ENCODE measurements around the gene STON2.
"Not testable (repeated sequence)": the region's sequence is repeated elsewhere in the genome, so short reads cannot be mapped to it uniquely, and the experiment has no call there.

The STON2 gene

DNA sequence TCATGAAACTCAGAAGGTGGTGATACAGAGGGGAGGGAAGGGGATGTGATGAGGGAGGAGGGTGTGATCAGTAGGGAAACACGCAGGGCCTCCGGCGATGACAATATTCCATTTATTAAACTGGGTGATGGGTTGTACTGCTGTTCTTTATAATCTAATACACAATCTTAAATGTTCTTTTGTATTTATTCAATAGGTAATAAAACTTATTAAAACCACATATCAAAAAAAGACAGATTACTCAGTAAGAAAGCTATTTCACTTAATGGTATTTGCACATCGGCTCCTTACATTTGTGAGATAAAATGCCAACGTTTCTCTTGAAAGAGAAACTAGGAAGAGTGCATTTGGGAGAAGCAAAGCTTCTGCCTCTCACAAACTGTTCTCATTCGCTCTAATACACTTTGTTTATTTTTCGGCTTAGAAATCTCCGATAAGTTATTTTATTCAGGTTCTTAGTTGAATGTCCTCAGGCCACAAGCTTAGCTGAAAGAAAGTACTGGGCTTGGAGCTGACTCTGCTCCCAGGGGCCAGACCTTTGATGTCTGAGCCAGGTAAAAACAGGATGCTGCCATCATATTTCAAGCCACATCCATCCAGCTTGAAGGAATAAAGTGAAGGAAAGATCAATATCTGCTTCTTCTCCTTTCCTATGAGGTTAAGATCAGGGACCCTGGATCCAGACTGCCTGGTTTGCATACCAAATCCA, 17.5 kb downstream of the STON2 start:
- DNase-seq = no peak

DNA sequence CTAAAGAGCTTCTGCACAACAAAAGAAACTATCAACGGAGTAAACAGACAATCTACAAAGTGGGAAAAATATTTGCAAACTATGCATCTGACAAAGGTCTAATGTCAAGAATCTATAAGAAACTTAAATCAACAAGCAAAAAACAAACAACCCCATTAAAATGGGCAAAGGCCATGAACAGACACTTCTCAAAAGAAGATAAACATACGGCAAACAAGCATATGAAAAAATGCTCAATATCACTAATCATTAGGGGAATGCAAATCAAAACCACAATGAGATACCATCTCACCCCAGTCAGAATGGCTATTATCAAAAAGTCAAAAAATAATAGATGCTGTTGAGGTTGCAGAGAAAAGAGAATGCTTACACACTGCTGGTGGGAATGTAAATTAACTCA, 20.1 kb downstream of the STON2 start:
- DNase-seq = not testable (repeated sequence)

DNA sequence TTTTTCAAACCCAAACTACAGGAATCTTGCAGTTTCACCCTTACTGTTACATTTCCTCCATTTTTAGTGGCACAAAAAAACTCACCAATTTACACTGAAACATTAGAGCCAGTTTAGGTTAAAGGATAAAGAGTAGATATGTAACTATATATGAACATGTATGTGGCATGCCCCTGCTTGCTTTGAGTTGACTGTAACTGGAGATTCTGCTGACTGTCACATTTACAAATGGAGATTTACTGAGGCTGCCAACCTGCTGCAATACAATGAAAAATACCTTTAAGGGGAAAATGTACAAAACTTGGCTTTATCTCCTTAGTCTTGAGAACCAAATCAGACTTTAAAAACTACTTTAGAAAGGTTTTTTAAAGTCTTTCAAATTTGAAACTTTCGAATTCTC, 28.3 kb downstream of the STON2 start:
- no peak for DNase-seq

DNA sequence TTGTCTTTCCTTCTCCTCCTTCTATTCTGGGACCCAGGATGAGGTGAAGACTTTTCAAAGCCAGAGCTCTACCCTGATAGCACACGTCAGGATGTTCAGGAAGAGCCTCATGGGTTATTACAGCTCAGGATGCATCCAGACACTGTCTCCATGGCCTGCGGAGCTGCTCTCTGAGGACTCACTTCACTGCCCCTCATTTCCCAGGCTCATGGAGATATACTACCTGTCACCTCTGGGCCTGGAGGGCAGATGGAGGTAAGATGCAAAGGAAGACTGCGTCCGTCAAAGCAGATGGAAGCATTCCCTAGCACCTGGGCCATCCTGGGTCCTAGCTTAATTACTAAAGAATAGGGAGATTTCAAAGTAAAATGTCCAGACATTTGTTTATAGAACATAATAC, 32.6 kb downstream of the STON2 start:
- DNase-seq = no peak

DNA sequence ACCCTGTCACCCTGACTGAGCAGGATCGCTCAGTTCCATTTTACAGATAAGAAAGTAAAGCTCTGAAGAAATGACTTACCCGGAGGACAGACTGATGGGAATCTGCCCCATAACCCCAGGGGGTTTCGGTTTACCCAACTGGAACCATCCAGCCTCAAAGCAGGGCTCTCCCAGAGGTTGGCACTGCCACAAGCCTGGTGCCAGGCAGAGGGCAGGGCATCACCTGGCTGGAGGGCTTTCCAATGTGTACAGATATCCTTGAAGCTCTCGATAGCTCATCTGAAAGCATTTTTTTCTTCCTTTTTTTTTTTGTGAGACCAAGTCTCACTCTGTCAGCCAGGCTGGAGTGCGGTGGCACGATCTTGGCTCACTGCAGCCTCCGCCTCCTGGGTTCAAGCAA, 33.2 kb downstream of the STON2 start:
- DNase-seq = no peak

DNA sequence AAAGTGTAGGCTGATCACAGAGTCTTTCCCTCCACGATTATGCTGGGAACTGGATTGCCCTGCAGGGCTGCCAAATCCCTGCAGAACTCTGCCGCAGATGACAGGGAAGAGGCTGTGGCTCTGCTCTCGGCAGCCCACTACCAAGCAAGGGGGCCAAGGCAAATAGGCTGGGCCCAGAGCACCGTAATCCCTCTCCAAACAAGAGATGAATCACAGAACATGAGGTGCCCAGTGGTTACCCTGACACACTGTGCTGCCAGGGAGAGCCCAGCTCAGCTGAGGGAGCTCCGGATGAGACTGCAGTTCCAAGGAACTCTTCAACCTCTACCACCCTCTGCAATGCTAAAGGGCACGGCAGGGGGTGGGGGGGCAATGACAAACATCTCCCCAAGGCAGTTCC, 33.9 kb downstream of the STON2 start:
- DNase-seq = peak; percentile 2

DNA sequence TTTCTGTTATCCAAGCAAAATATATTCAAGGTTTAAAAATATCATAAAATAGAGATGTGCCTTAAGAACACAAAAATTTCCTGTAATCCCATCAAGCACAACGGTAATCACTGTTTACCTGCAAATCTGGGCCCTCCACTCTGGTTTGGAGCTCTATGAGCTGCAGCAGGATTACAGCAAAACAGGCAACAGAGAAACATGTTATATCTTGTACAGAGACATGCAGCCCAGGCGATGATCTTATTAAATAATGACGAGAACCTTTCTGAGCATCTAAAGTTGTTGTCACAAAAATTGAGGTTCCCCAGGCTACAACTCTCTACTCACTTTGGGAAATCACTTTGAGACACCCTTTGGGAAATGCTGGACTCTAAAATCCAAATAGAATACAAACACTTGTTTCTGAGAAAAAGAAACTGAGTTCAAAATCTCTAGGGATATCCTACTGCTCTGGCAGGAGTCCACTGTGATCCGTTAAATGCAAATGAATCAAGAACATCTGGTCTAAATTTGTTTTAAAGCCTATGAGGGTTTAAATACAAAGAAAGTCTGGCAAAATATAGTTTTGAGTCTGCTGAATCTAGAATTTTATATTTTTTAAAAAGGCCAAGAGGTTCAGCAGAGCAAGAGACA, 36.3 kb downstream of the STON2 start:
- no peak for DNase-seq

DNA sequence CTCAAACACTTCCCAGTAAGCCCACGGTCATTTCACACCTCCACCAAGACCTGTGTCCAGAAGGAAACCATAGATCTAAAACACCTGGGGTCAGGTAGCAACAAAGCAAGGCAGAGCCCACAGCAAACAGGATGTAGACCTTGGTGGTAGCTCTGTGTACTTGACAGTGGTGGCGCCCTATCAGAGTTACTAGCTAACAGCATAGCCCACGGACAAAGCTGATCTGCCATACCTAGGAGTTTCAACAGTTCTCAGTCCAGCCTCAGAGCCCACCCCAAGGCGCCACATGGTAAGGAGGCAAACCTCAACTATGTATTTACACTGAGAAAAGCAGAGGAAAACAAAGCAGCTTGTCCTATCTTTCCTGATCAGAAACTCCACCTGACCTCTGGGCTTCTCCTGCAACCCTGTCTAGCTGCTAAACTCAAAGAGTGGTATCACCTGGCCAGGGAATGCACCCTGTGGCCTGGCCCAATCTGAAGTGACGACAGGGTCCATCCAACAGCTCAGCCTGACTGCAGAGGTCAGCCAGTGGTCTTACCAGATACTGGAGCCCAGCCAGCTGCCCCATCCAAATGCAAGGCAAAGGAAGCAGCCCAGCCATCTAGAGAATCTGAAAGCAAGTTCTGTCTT, 46.3 kb downstream of the STON2 start:
- no peak for DNase-seq

DNA sequence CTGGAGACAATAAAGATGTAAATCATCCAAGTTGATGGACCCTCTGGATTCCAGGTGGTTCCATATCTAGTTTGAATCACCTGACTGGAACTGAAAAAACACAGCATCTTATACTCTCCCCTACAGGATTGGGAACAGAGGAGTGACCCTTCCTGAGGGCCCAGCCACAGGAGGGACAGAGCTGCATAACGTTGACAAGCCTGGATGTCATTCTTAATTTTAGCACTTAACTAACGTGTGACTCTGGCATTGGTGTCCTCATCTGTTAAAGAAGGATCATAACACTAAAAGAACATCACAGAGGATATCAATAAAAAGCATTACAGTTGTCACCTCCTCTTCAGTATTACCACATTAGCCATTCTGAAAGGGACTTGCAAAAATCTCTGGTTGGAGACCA, 47.7 kb downstream of the STON2 start:
- DNase-seq = no peak

DNA sequence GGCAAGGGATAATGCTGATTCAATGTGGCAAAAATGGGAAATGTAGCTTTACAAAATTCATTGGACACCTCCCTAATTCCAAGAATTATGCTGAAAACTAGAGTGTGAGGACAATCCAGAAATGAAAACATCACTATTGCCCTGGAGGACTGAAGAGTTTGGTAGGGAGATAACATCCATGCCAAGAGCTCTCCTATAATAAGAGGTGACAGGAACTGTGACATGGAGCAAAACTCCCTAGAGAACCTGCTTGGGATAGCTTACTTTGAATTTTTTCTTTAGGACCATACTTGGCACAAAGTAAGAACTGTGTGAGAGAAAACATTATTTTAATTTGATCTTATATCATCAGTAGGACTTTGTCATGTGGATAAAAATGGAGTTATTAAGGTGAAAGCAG, 48.9 kb downstream of the STON2 start:
- no peak for DNase-seq

DNA sequence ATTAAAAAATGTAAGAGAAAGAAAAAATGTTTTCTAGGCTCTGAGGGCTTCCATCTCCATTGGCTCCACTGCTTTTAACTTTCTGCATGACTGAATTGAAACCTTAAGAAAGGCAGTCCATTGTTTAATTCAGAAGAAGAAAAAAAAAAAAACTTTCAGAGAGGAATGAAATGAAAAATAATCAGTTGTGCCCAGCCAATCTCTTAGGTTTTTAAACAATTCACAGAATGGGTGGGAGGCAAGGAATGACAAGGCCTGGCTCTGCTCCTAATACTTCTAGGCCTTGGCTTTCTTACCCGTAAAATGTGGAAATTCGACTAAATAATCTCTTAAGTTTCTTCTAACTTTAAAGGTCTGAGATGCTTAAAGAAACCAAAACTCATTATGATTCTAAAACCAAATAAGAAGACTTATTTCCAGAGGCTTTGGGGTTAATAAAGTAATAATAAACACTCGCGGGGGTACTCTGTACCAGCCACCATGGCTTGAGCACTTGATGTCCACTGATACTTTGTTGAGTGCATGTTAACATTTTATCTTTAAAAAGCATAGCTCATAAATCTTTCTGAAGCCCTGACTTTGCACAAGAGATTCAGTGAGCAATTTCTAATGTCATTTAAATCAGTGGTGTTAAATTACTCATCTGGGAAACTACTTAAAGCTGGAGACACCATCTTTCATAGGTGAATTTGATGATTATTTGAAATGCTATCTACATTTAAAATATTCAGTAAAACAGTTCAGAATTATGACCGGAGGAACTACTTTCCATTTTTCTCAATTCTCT, 49.6 kb downstream of the STON2 start:
- DNase-seq = no peak

DNA sequence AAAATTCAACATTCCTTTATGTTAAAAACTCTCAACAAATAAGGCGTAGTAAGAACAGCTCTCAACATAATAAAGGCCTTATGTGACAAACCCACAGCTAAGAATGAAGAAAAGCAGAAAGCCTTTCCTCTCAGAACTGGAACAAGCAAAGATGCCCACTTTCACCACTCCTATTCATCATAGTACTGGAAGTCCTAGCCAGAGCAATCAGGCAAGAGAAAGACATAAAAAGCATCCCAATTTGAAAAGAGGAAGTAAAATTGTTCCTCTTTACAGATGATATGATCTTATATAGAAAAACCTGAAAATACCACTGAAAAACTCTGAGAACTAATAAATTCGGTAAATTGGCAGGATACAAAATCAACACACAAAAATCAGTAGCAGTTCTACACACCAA, 52.1 kb downstream of the STON2 start:
- no peak for DNase-seq

DNA sequence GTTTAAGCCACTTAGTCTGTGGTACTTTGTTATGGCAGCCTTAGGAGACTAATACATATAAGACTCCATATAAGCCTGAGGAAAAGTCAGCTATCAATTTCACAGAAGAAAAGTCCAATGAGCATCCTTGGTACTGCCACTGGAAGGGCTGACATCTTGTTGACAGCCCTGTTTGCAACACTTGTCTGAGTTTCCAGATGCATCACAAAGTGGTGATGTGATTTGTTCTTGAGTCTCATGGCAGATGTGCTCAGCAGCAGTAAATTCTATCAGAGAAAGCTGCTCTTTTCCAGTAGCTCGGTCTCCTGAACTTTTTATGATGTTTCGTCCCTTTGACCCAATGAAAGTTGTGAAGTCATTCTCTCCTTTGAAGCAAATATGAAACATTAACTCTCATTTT, 54.3 kb downstream of the STON2 start:
- DNase-seq = no peak

DNA sequence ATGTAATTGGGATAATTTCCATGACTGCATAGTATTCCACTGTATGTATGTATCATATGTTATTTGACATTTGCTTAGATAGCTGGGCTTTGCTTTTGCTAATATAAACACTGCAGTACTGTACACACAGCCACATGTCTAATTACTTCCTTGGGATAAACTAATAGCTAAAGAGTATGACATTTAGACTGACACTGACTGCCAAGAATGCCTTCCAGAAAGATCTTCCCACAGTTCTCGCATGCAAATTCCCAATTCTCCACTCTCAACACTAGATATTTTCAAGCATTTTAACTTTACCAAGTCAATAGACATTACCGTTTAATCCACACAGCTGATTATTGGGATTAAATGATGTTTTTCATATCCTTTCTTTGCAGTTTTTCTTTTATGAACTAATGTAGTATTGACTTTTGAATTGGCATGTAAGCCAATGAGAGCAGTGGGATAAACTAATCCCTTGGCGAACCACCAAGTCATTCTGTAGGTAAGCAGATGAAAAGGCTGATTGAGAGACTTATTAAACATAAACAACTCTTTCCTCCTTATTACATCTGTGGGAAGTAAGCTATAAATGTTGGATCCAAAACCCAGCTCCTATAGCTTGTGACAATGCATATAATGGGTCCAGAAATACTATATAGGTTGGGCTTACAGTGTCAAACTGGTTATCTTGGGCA, 55.5 kb downstream of the STON2 start:
- DNase-seq = no peak

DNA sequence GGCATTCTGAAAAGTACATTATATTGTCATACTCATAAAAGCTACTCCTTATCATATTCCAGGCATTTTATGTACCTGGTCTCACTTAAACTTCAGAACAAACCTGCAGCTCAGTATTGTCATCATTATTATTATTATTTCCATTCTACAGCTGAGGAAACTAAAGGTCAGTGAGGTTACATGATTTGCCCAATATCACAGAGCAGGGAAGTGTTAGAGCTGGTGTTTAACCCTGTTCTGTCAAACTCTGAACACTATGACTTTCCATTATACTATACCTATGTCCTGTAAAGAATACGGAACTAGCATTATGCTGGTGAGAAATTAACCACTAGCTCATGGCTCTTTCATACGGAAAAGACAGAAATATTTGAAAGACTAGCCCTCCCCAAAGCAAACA, 56.4 kb downstream of the STON2 start:
- no peak for DNase-seq

DNA sequence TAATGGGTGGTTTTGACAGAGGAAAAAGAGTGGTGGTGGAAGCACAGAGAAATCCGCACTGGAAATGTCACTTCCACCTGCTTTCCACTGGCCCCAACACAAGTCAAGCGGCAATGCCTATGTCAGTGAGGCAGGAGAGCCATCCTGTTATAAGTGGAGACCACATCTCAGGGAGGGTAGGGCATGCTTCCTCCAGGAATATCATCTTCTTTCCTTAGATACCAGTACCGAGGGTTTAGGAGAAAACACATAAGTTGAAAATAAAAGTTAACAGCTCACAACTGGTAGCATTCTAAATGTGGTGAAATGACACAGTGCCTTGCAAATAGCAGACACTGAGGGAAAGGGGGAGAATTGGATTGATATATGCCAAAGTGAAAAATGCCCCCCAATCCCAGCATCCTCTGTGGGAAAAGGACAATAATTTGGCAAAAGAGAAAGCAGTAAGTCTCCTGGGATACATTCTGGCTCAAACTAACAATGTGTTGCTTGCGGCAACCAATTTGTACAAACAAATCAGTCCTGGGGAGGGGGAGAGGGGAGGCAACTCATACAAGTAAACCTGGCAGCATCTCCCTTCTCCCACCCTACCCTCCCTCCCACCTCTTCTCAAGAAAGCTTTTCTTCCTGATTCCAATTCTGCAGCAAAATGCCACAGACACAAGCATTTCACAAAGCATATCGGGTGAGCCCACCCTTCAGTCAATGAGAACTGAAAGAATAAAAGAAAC, 57.1 kb downstream of the STON2 start:
- DNase-seq = no peak

DNA sequence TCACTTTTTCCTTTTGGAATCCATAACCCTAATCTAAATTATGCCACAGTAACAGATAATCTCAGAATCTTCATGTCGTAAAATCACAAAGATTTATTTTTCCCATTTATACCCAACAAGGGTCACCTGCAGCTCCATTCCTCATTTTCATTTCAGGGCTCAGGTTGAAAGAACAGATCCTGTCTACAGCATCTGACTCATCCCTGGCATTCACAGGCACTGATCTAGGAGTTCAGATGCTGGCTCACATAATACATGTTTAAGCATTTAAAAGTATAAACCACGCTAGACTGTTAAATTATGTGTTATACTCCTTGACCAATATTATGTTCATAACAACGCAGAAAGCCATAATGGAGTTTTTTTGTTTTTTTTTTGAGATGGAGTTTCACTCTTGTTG, 58.3 kb downstream of the STON2 start:
- DNase-seq = no peak

DNA sequence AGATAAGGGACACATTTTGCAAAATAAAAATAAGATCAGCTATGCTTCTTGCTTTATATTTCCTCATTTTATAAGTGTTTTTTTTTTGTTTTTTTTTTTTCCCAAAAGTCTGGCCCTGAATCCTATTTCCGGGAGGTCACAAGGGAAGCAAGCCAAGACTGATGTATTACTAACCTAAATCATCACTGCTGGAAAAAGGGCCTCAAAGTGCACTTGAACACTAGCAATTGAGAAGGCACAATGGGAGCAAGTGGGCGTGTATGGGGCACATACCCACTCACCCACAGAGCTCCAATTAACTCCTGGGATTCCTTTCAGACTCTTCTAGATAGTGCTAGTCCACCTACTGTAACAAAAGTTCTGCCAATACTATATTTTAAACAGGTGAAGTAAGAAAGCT, 58.8 kb downstream of the STON2 start:
- DNase-seq = no peak

DNA sequence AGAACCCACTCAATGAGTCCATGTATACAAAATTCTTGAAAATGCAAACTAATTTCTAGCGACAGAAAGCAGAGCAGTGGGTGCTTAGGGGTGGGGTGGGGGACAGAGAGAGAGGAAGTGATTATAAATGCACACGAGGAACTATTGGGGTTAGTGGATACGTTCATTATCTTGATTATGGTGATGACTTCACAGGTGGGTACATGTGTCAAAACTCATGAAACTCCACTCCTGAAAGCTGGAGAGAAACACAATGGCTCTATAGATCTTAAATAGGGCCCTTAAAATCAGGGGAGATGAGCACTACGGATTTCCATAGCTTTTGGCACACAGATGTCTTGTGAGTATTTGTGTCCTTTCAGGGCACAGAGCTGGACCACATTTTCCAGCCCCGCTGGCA, 59.9 kb downstream of the STON2 start:
- no peak for DNase-seq

DNA sequence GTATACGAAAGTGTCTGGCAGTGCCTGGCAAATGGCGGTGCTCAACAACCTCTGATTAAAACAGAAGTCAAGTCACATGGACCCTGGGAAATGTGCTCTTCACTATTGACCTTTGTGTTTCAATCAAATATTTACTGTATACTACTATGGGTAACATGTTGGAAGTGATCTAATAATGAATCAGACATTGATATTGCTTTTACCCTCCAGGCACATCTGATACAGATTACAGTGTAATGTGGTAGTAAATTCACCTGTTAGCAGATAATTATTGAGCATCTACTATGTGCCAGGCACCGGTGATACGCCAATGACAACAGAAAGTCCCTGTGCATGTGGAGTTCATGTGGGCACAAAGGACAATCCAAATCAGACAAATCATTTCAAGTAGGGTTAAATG, 63.1 kb downstream of the STON2 start:
- DNase-seq = no peak

DNA sequence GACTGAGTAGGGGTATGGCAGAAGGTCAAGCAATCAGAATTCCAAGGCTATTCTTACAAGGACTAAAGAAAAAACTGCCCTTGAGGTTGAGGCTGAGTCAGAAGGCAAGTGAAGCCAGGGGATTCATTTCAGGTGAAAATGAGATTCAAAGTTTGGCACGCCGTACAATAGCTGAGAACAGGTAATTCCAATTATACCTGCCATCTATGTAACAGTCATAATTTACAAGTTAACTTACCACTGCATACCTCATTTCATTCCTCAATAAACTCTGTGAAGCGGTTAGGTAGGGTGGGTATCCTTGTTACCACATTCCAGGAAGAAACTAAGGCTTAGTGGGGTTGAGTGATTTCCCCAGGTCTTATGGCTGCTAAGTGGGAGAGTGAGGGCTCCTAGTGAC, 64.1 kb downstream of the STON2 start:
- no peak for DNase-seq

DNA sequence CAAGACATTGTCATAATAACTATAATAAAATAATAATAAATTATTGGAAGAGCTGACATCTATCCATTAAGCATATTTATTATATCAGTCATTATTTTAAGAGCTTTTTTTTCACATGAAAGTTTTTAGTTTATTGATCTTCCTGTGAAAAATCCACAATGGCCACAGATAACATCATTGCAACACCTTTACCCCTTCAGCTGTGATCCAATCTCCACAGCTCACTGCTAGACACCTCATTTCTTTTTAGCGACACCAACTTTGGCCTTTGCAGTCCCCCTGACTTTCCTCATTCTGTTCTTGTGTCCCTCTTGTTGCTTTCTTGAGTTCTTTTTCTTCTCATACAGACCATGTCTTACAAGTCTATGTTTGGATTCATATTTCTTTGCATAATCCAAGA, 67.4 kb downstream of the STON2 start:
- no peak for DNase-seq

Measured in SHP77 treated with DMSO at 0.1 percent for 48 hours (cell line).